ENCODE data around the gene BEST1. TPM values are rescaled to one million over a fixed set of nuclear protein-coding genes. Genes with fewer than 3 reads are reported as not detected.

BEST1 gene
- total and polyA plus RNA-seq, 2 of the 13 experiments (the other 11 are each of a cell fraction or from before 2014, with no cell fraction given) = 0.09 to 0.65 TPM

- TF ChIP-seq, protein P1, sequence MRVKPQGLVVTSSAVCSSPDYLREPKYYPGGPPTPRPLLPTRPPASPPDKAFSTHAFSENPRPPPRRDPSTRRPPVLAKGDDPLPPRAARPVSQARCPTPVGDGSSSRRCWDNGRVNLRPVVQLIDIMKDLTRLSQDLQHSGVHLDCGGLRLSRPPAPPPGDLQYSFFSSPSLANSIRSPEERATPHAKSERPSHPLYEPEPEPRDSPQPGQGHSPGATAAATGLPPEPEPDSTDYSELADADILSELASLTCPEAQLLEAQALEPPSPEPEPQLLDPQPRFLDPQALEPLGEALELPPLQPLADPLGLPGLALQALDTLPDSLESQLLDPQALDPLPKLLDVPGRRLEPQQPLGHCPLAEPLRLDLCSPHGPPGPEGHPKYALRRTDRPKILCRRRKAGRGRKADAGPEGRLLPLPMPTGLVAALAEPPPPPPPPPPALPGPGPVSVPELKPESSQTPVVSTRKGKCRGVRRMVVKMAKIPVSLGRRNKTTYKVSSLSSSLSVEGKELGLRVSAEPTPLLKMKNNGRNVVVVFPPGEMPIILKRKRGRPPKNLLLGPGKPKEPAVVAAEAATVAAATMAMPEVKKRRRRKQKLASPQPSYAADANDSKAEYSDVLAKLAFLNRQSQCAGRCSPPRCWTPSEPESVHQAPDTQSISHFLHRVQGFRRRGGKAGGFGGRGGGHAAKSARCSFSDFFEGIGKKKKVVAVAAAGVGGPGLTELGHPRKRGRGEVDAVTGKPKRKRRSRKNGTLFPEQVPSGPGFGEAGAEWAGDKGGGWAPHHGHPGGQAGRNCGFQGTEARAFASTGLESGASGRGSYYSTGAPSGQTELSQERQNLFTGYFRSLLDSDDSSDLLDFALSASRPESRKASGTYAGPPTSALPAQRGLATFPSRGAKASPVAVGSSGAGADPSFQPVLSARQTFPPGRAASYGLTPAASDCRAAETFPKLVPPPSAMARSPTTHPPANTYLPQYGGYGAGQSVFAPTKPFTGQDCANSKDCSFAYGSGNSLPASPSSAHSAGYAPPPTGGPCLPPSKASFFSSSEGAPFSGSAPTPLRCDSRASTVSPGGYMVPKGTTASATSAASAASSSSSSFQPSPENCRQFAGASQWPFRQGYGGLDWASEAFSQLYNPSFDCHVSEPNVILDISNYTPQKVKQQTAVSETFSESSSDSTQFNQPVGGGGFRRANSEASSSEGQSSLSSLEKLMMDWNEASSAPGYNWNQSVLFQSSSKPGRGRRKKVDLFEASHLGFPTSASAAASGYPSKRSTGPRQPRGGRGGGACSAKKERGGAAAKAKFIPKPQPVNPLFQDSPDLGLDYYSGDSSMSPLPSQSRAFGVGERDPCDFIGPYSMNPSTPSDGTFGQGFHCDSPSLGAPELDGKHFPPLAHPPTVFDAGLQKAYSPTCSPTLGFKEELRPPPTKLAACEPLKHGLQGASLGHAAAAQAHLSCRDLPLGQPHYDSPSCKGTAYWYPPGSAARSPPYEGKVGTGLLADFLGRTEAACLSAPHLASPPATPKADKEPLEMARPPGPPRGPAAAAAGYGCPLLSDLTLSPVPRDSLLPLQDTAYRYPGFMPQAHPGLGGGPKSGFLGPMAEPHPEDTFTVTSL (CRISPR knock-in tag; IDR thresholded peaks at IDR 0.05; ENCODE audit: borderline replicate concordance) = peak; percentile 66; the same call in 1 of the 2 replicates
- TF ChIP-seq SP4 (CRISPR knock-in tag; IDR thresholded peaks at IDR 0.05) (peak; percentile 46; the same call in 1 of the 2 replicates), ZSCAN30 (CRISPR knock-in tag; IDR thresholded peaks at IDR 0.05) (no peak), ZNF713 (CRISPR knock-in tag; IDR thresholded peaks at IDR 0.05) (no peak), HIVEP1 (CRISPR knock-in tag; IDR thresholded peaks at IDR 0.05) (peak; percentile 75; the same call in 1 of the 2 replicates)
- TF ChIP-seq, protein P2, sequence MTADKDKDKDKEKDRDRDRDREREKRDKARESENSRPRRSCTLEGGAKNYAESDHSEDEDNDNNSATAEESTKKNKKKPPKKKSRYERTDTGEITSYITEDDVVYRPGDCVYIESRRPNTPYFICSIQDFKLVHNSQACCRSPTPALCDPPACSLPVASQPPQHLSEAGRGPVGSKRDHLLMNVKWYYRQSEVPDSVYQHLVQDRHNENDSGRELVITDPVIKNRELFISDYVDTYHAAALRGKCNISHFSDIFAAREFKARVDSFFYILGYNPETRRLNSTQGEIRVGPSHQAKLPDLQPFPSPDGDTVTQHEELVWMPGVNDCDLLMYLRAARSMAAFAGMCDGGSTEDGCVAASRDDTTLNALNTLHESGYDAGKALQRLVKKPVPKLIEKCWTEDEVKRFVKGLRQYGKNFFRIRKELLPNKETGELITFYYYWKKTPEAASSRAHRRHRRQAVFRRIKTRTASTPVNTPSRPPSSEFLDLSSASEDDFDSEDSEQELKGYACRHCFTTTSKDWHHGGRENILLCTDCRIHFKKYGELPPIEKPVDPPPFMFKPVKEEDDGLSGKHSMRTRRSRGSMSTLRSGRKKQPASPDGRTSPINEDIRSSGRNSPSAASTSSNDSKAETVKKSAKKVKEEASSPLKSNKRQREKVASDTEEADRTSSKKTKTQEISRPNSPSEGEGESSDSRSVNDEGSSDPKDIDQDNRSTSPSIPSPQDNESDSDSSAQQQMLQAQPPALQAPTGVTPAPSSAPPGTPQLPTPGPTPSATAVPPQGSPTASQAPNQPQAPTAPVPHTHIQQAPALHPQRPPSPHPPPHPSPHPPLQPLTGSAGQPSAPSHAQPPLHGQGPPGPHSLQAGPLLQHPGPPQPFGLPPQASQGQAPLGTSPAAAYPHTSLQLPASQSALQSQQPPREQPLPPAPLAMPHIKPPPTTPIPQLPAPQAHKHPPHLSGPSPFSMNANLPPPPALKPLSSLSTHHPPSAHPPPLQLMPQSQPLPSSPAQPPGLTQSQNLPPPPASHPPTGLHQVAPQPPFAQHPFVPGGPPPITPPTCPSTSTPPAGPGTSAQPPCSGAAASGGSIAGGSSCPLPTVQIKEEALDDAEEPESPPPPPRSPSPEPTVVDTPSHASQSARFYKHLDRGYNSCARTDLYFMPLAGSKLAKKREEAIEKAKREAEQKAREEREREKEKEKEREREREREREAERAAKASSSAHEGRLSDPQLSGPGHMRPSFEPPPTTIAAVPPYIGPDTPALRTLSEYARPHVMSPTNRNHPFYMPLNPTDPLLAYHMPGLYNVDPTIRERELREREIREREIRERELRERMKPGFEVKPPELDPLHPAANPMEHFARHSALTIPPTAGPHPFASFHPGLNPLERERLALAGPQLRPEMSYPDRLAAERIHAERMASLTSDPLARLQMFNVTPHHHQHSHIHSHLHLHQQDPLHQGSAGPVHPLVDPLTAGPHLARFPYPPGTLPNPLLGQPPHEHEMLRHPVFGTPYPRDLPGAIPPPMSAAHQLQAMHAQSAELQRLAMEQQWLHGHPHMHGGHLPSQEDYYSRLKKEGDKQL (CRISPR knock-in tag; IDR thresholded peaks at IDR 0.05; ENCODE audit: low read depth) = no peak
Observed at GRCh38 chr11:61923166-61924063, 26.7 kb upstream of the BEST1 start (continued).
